ENCODE data around the gene IGFBP5. TPM values are rescaled to one million over a fixed set of nuclear protein-coding genes. Genes with fewer than 3 reads are reported as not detected.

The IGFBP5 gene
- total RNA-seq, 2 experiments from 2014 or later: not detected

DNA sequence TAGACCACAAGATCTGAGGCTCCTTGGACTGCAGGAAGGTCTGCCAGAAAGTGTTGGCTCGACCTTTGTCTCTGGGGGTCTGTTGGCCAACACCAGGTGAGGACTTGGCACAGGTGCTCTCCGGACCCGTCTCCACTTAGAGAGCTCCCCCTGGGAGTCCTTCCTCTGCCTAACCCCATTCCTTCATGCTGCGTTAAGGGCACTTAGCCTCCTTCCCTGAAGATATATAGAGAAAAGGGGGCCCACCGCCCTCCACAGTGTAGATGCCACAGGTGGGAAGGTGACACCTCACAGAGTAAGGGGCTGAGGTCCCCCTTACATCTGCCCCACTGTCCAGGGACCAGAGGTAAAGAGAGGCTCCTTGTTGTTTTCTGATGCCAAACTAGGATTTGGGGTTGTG lies 8.2 kb downstream of the IGFBP5 start:
- POLR2A ChIA-PET: no interaction called here
- Mint-ChIP-seq H3K4me3 (no peak overlapping the region), H3K4me1 (peaks cover 14% of the 10 kb centered on the region), H3K27ac (no peak overlapping the region), H3K9me3 (ENCODE audit: low read depth) (no peaks in the 10 kb centered on the region), H3K27me3 (peaks cover 36% of the 10 kb centered on the region), H3K36me3 (ENCODE audit: low read depth) (no peaks in the 10 kb centered on the region)
- ATAC-seq (no peak), DNase-seq (no peak)
- CTCF ChIA-PET: interaction anchor here (0.5 to 1.3 kb wide), 4 partner anchors 12 to 844 kb away, joined by 3 to 4 read pairs (median 4); no protein-coding TSS in a partner anchor
- intact Hi-C loops (cut with DNase I, micrococcal nuclease): no loop called here

- H3K36me3 Mint-ChIP-seq (ENCODE audit: low read depth): no peaks in the 10 kb centered on the region
- peaks cover 8% of the 10 kb centered on the region for H3K4me1 Mint-ChIP-seq
- DNase-seq (no peak), ATAC-seq (no peak)
- POLR2A ChIA-PET: no interaction called here
- CTCF ChIA-PET: interaction anchor here (0.6 to 1.3 kb wide), 3 partner anchors 10 to 826 kb away, joined by 4 to 6 read pairs (median 5); partner anchors contain the start of gene IGFBP5
- H3K27ac Mint-ChIP-seq: no peak overlapping the region
- intact Hi-C loops (cut with DNase I, micrococcal nuclease): no loop called here
- no peaks in the 10 kb centered on the region for H3K9me3 Mint-ChIP-seq (ENCODE audit: low read depth)
- peaks cover 29% of the 10 kb centered on the region for H3K27me3 Mint-ChIP-seq
- no peak overlapping the region for H3K4me3 Mint-ChIP-seq
Measured at GRCh38 chr2:216685327-216685875, 9.9 kb downstream of the IGFBP5 start.

DNA sequence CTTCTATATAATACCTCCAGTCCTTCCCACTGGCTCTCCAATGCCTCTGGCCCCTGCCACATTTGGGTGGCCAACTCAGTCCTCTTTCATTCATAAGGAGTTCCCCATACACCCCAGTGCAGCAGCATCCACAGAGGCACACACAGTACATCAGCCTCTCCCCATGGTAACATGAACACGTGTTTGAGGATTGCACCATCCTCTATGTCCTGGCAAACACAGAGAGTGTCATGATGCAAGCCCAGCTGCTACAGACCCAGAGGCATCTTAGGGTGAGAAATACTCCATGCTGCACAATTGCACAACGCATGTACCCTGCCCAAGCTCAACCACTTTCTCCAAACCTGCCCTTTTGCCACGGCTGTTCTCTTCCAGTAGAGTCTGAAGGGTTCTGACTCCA lies 11.5 kb downstream of the IGFBP5 start:
- intact Hi-C loops (cut with DNase I, micrococcal nuclease): no loop called here
- Mint-ChIP-seq H3K27ac (no peak overlapping the region), H3K27me3 (peaks cover 19% of the 10 kb centered on the region), H3K36me3 (ENCODE audit: low read depth) (no peaks in the 10 kb centered on the region), H3K9me3 (ENCODE audit: low read depth) (no peaks in the 10 kb centered on the region), H3K4me3 (no peak overlapping the region), H3K4me1 (peaks cover 8% of the 10 kb centered on the region)
- DNase-seq (no peak), ATAC-seq (no peak)
- POLR2A ChIA-PET: no interaction called here
- CTCF ChIA-PET: interaction anchor here (0.7 to 1.2 kb wide), 5 partner anchors 16 to 1029 kb away, joined by 3 to 4 read pairs (median 3); no protein-coding TSS in a partner anchor

GRCh38 chr2:216681683-216682082 lies 13.7 kb downstream of the IGFBP5 start:
- no peak for ATAC-seq
- POLR2A ChIA-PET: no interaction called here
- CTCF ChIA-PET: interaction anchor here (0.6 to 2.3 kb wide), 19 partner anchors 7 to 1031 kb away, joined by 3 to 9 read pairs (median 4); partner anchors contain the start of gene IGFBP5
- H3K36me3 Mint-ChIP-seq (ENCODE audit: low read depth): no peaks in the 10 kb centered on the region
- no peak overlapping the region for H3K4me3 Mint-ChIP-seq
- intact Hi-C loops (cut with DNase I, micrococcal nuclease): loop anchor here (1.0 kb wide), 3 partner anchors 829 to 1075 kb away; no protein-coding TSS in a partner anchor
- no peak for DNase-seq
- peaks cover 13% of the 10 kb centered on the region for H3K27me3 Mint-ChIP-seq
- no peak overlapping the region for H3K27ac Mint-ChIP-seq
- H3K4me1 Mint-ChIP-seq: peaks cover 8% of the 10 kb centered on the region
- no peaks in the 10 kb centered on the region for H3K9me3 Mint-ChIP-seq (ENCODE audit: low read depth)

DNA sequence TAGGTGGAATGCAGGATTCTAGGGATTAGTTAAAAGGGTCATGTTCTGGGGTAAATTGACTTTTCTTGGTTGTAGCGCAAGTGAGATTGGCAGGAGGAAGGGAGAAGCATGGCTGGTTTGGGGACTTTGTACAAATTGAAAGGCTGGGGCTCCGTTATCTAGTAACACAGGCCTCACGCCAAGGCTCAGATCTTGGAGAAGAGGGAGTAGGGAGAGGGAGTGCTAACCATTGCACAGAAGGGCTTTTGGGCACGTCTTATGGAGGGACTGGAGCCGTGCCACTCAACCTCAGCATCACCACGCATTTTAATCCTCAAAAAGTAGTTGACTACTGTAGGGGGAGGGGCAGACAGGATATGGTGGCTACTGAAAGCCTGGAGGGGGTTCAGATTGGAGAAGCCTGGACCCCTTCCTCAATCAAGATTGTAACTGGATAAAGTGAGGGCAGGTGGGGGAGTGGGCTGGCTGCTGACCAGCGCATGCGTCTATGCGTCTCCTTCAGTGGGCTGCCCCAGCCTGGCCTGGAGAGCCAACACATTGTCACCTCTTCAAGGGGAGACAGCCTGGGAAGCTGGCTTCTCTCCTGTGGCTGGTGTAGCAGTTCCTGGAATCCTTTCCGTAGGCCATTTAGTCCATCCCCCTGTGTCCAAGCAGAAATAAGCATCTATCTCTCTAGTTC lies 14.3 kb downstream of the IGFBP5 start:
- Mint-ChIP-seq H3K4me1 (peaks cover 8% of the 10 kb centered on the region), H3K4me3 (no peak overlapping the region), H3K36me3 (ENCODE audit: low read depth) (no peaks in the 10 kb centered on the region), H3K27me3 (peaks cover 16% of the 10 kb centered on the region), H3K27ac (no peak overlapping the region), H3K9me3 (ENCODE audit: low read depth) (no peaks in the 10 kb centered on the region)
- ChIA-PET CTCF (interaction anchor here (0.6 to 2.3 kb wide), 9 partner anchors 15 to 1032 kb away, joined by 3 to 9 read pairs (median 4); partner anchors contain the start of gene IGFBP5), POLR2A (no interaction called here)
- DNase-seq: no peak
- no peak for ATAC-seq
- intact Hi-C loops (cut with DNase I, micrococcal nuclease): no loop called here

DNA sequence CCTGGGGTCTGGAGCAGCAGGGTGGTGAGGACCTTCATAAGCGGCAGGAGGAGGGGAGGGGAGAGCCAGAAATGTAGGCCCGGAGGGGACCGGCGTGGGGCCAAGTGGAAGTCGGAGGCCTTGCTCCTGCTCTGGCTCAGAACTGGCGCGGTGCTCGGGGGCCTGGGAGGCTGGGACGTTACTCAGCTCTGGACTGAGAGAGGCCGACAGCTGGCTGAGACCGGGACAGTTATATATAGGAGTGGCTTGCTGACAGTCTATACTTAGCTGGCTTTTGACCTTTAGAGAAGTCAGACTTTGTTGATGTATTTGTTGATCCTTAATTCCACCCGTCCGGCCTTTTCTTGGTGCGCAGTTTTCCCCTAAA lies 15.7 kb downstream of the IGFBP5 start:
- H3K27me3 Mint-ChIP-seq: peaks cover 16% of the 10 kb centered on the region
- DNase-seq: no peak
- H3K9me3 Mint-ChIP-seq (ENCODE audit: low read depth): no peaks in the 10 kb centered on the region
- POLR2A ChIA-PET: no interaction called here
- peaks cover 8% of the 10 kb centered on the region for H3K4me1 Mint-ChIP-seq
- ATAC-seq: no peak
- intact Hi-C loops (cut with DNase I, micrococcal nuclease): no loop called here
- CTCF ChIA-PET: no interaction called here
- H3K4me3 Mint-ChIP-seq: no peak overlapping the region
- no peak overlapping the region for H3K27ac Mint-ChIP-seq
- no peaks in the 10 kb centered on the region for H3K36me3 Mint-ChIP-seq (ENCODE audit: low read depth)

- no peak overlapping the region for H3K4me3 Mint-ChIP-seq
- peaks cover 11% of the 10 kb centered on the region for H3K27me3 Mint-ChIP-seq
- H3K9me3 Mint-ChIP-seq (ENCODE audit: low read depth): no peaks in the 10 kb centered on the region
- no peaks in the 10 kb centered on the region for H3K36me3 Mint-ChIP-seq (ENCODE audit: low read depth)
- ChIA-PET CTCF (no interaction called here), POLR2A (no interaction called here)
- DNase-seq (no peak), ATAC-seq (no peak)
- H3K27ac Mint-ChIP-seq: no peak overlapping the region
- peaks cover 8% of the 10 kb centered on the region for H3K4me1 Mint-ChIP-seq
- intact Hi-C loops (cut with DNase I, micrococcal nuclease): no loop called here
Measured at GRCh38 chr2:216678813-216679657, 16.3 kb downstream of the IGFBP5 start.

DNA sequence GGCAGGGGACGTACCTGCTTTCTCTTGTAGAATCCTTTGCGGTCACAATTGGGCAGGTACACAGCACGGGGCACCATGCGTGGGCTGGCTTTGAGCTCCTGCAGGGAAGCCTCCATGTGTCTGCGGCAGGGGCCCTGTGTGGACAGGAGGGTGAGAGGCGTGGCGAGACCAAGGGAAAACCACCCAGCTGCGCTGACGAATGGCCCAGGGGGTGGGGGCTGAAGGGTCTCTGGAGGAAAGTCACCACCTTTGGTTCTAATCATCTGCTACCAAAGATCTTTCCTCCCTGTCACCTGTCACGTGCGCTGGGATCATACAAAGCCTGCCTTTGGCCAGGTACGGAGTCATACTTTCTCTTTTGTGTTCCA lies 17.3 kb downstream of the IGFBP5 start:
- H3K27me3 Mint-ChIP-seq: peaks cover 4% of the 10 kb centered on the region
- ATAC-seq (no peak), DNase-seq (no peak)
- POLR2A ChIA-PET: no interaction called here
- CTCF ChIA-PET: no interaction called here
- H3K4me3 Mint-ChIP-seq: no peak overlapping the region
- H3K4me1 Mint-ChIP-seq: peaks cover 8% of the 10 kb centered on the region
- H3K9me3 Mint-ChIP-seq (ENCODE audit: low read depth): no peaks in the 10 kb centered on the region
- H3K36me3 Mint-ChIP-seq (ENCODE audit: low read depth): no peaks in the 10 kb centered on the region
- no peak overlapping the region for H3K27ac Mint-ChIP-seq
- intact Hi-C loops (cut with DNase I, micrococcal nuclease): no loop called here

DNA sequence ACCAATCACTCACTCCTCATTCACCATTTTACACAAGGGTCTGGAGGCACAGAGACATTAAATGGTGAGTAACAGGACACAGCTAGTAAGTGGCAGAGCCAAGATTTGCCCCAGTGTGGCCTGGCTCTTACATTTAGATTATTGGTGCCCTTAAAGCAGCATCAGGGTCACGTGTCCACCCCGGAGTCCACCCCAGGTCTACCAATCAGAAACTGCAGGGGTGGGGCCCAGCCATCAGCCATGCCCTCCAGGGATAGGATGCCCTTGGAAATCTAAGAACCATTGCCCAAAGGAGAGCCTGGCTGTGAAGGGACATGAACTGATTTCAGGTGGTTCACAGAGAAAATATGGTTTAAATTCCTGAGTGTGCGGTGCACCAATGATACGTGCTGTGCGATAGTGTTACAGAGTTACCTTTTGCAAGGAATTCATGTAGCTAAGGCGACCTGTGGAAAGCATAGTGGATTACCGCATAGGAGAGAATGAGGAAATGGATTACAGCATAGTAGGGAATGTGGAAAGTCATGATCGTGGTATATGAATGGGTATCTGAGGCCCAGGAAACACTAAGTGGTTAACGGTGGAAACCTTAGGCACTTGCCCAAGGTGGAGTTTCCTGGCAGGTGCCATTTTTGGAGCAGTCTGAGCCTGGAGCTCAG lies 17.8 kb downstream of the IGFBP5 start:
- Mint-ChIP-seq H3K36me3 (ENCODE audit: low read depth) (no peaks in the 10 kb centered on the region), H3K27me3 (peaks cover 4% of the 10 kb centered on the region), H3K27ac (no peak overlapping the region), H3K9me3 (ENCODE audit: low read depth) (no peaks in the 10 kb centered on the region), H3K4me3 (no peak overlapping the region), H3K4me1 (peaks cover 8% of the 10 kb centered on the region)
- no peak for ATAC-seq
- intact Hi-C loops (cut with DNase I, micrococcal nuclease): no loop called here
- ChIA-PET CTCF (interaction anchor here (0.7 kb wide), 1 partner anchor 761 kb away, joined by 3 read pairs; no protein-coding TSS in a partner anchor), POLR2A (no interaction called here)
- DNase-seq: no peak

DNA sequence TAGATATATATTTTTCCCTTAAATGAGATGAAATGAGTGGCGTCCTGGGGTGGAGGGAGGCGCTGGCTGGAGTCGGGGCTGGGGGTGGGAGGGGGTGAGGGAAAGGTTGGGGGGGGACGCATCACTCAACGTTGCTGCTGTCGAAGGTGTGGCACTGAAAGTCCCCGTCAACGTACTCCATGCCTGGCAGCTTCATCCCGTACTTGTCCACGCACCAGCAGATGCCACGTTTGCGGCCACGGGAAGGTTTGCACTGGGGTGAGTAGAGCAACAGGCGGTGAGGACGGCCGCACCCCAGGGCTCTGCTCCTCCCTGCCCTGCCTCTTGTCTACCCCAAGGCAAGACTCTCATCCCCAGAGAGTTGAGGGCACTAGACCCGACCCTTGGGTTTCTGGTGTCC lies 18.7 kb downstream of the IGFBP5 start:
- no peaks in the 10 kb centered on the region for H3K9me3 Mint-ChIP-seq (ENCODE audit: low read depth)
- ChIA-PET CTCF (interaction anchor here (0.7 kb wide), 1 partner anchor 762 kb away, joined by 3 read pairs; no protein-coding TSS in a partner anchor), POLR2A (interaction anchor here (0.6 kb wide), 1 partner anchor 173 kb away, joined by 4 read pairs; no protein-coding TSS in a partner anchor)
- H3K4me3 Mint-ChIP-seq: no peak overlapping the region
- no peaks in the 10 kb centered on the region for H3K36me3 Mint-ChIP-seq (ENCODE audit: low read depth)
- peaks cover 4% of the 10 kb centered on the region for H3K27me3 Mint-ChIP-seq
- H3K4me1 Mint-ChIP-seq: peaks cover under 1% of the 10 kb centered on the region
- no peak overlapping the region for H3K27ac Mint-ChIP-seq
- intact Hi-C loops (cut with DNase I, micrococcal nuclease): no loop called here
- no peak for ATAC-seq
- DNase-seq: no peak

DNA sequence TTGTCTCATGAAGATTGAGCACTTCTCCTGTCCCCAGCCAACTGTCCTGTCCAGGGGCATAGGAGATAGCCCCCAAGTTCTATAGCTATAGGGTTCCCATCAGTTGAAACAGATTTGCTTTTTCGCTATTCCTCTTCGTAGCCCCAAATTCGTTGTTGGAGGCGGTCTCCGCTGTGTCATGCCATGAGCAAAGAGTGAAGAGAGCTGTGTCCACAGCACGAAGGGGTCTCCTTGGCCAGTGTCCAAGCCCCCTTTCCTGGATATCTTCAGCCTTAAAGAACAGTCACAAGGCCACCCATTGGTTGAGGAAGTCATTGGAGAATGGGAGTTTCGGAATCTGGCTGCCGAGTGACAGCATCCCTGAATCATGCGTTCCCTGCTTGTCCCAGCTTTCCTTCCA lies 21.0 kb downstream of the IGFBP5 start:
- Mint-ChIP-seq H3K36me3 (ENCODE audit: low read depth) (no peaks in the 10 kb centered on the region), H3K27ac (no peak overlapping the region), H3K27me3 (peaks cover 4% of the 10 kb centered on the region), H3K4me3 (no peak overlapping the region), H3K9me3 (ENCODE audit: low read depth) (no peaks in the 10 kb centered on the region), H3K4me1 (no peaks in the 10 kb centered on the region)
- POLR2A ChIA-PET: no interaction called here
- intact Hi-C loops (cut with DNase I, micrococcal nuclease): no loop called here
- no peak for DNase-seq
- ATAC-seq: no peak
- CTCF ChIA-PET: interaction anchor here (0.7 to 1.6 kb wide), 4 partner anchors 8 to 12 kb away, joined by 3 to 8 read pairs (median 4); no protein-coding TSS in a partner anchor
